HepG2 (cell line): ENCODE data around the gene SFPQ. TPM values are rescaled to one million over a fixed set of nuclear protein-coding genes. Genes with fewer than 3 reads are reported as not detected.

Source experiments
- ATAC-seq: fragments of 200-7000 bp; cut with Tn5 transposase; 3 replicates; pipeline ENCODE4 v1.9.1; 2020; ENCODE audit warnings: mild to moderate bottlenecking, moderate library complexity
- BruUV-seq: library from RNA; stranded (reverse); fragments of 400-500 nt; replicated peaks from 2 replicates; lab custom pipeline; 2021; lab: Mats Ljungman, UMichigan
- CTCF ChIA-PET: fragments of 300-600 bp; formaldehyde crosslinking; extraction: SDS; loops from one replicate; lab custom pipeline; 2021; ENCODE audit warnings: low total read pairs, inconsistent platforms, low intra/inter-chr PET ratio; lab: Yijun Ruan, JAX
- POLR2A ChIA-PET: fragments of 350-600 bp; sonication (Branson Sonifier 250); formaldehyde crosslinking; loops from one replicate; lab custom pipeline; 2020; ENCODE audit warnings: antibody characterized with exemption, inconsistent platforms; lab: Yijun Ruan, JAX
- DNase-seq: peaks from one replicate; pipeline ENCODE4 v3.0.0-alpha.2; 2015; ENCODE audit warnings: low spot score
- FAIRE-seq: peaks from 3 replicates; lab custom pipeline; 2011; peaks lifted over from hg19 to GRCh38; lab: Jason Lieb, UNC
- H2AFZ ChIP-seq: one replicate; pipeline ENCODE4 v1.6.1; 2011; ENCODE audit warnings: low read length, inconsistent platforms
- H3K27ac ChIP-seq: fragments of 300-600 bp; 3 replicates; pipeline ENCODE4 v1.8.0; 2011; ENCODE audit warnings: mixed run types, mild to moderate bottlenecking, mixed read lengths, low read length, inconsistent platforms; ENCODE audit not compliant: insufficient read depth; ENCODE audit errors: extremely low read length
- H3K27me3 ChIP-seq, 2 experiments: fragments of 200-600 bp in 1 of 2; 2 replicates in 1 of 2; 3 replicates in 1 of 2; pipeline versions ENCODE4 v1.6.0 to v1.8.0; 2011; ENCODE audit warnings: low read length in 2 of 2, mild to moderate bottlenecking in 2 of 2, moderate library complexity in 2 of 2, inconsistent platforms in 1 of 2; ENCODE audit not compliant: insufficient read depth in 2 of 2, control insufficient read depth in 1 of 2
- H3K36me3 ChIP-seq, 2 experiments: fragments of 200-600 bp in 1 of 2; replicated peaks in 1 of 2; 2 replicates in 1 of 2; 3 replicates in 1 of 2; pipeline versions ENCODE4 v1.5.1 to v1.8.0; 2011; ENCODE audit warnings: low read length in 2 of 2, inconsistent platforms in 1 of 2; ENCODE audit not compliant: insufficient read depth in 2 of 2, control insufficient read depth in 1 of 2
- H3K4me1 ChIP-seq: 2 replicates; pipeline ENCODE4 v1.5.1; 2012; ENCODE audit warnings: low read length, inconsistent platforms; ENCODE audit not compliant: insufficient read depth
- H3K4me2 ChIP-seq: 2 replicates; pipeline ENCODE4 v1.6.0; 2011; ENCODE audit warnings: low read depth, low read length, inconsistent platforms
- H3K4me3 ChIP-seq, 3 experiments: fragments of 200-600 bp in 1 of 3; sonication (generic), shearing (Covaris generic) in 1 of 3; replicated peaks in 1 of 3; 2 replicates each; pipeline ENCODE4 v1.5.1; 2011 to 2016; ENCODE audit warnings: low read length in 3 of 3, inconsistent platforms in 2 of 3, low read depth in 2 of 3, mild to moderate bottlenecking in 2 of 3, control low read depth in 1 of 3, mixed read lengths in 1 of 3; ENCODE audit not compliant: insufficient read depth in 1 of 3
- H3K79me2 ChIP-seq: one replicate; pipeline ENCODE4 v1.6.1; 2011; ENCODE audit warnings: low read length, inconsistent platforms; ENCODE audit not compliant: insufficient read depth
- H3K9ac ChIP-seq: 2 replicates; pipeline ENCODE4 v1.6.0; 2011; ENCODE audit warnings: mild to moderate bottlenecking, low read depth, low read length, inconsistent platforms; ENCODE audit not compliant: insufficient read depth
- H3K9me3 ChIP-seq: 2 replicates; pipeline ENCODE4 v1.5.1; 2012; ENCODE audit warnings: mild to moderate bottlenecking, low read length
- H4K20me1 ChIP-seq: 2 replicates; pipeline ENCODE4 v1.6.0; 2011; ENCODE audit warnings: inconsistent platforms, mild to moderate bottlenecking, low read length, moderate library complexity; ENCODE audit not compliant: insufficient read depth
- DPF2 ChIP-seq: sonication (generic); formaldehyde crosslinking; IDR thresholded peaks from 2 replicates; pipeline ENCODE4 v1.4.0; 2020; ENCODE audit warnings: mild to moderate bottlenecking, low read depth, missing genetic modification reagents, borderline replicate concordance
- HNRNPL ChIP-seq: fragments of 200-400 bp; formaldehyde crosslinking; IDR thresholded peaks from 2 replicates; pipeline ENCODE4 v1.6.1; 2017; ENCODE audit warnings: mild to moderate bottlenecking, low read depth, low read length
- MTF1 ChIP-seq: sonication (generic); formaldehyde crosslinking; IDR thresholded peaks from 2 replicates; pipeline ENCODE4 v1.5.0; 2020; ENCODE audit warnings: missing genetic modification reagents
- POLR2G ChIP-seq: fragments of 200-400 bp; formaldehyde crosslinking; IDR thresholded peaks from 2 replicates; pipeline ENCODE4 v1.6.1; 2018; ENCODE audit warnings: mild to moderate bottlenecking, low read depth, low read length, moderate library complexity
- ZNF251 ChIP-seq: sonication (generic); formaldehyde crosslinking; IDR thresholded peaks from 2 replicates; pipeline ENCODE4 v1.9.0; 2021; ENCODE audit warnings: mild to moderate bottlenecking, missing genetic modification reagents
- WGBS: methylation state at CpG from one replicate; pipeline ENCODE4 v1.1.6; 2017; ENCODE audit warnings: low lambda C conversion rate; 5-methylcytosine and 5-hydroxymethylcytosine counted together
- in situ Hi-C: cut with HindIII; loops from 2 replicates; pipeline ENCODE4 v1.10.0; 2017; ENCODE audit warnings: low pct_unique_long_range_greater_than_20kb; ENCODE audit not compliant: extremely low pct_ligation_motif_present
- intact Hi-C: fragments of 100-400 bp; cut with micrococcal nuclease; formaldehyde crosslinking; loops from one replicate; pipeline ENCODE4 v1.10.0; 2022; ENCODE audit not compliant: unreplicated experiment
- polyA plus RNA-seq, 8 experiments: library from polyadenylated mRNA; depleted of rRNA in 3 of 8; stranded (reverse) in 7 of 8; unstranded in 1 of 8; fragments of >200 nt; fragmentation: Illumina TruSeq in 4 of 8; extraction: Trizol in 4 of 8; gene quantifications; 2 replicates each; pipeline versions ENCODE4 v1.2.1 to v1.2.3, GENCODE V29; 2011 to 2016; ENCODE audit warnings: low read depth in 4 of 8, missing spikeins in 1 of 8, mixed read lengths in 1 of 8; ENCODE audit not compliant: insufficient read depth in 1 of 8
- total RNA-seq, 5 experiments: library from RNA; depleted of rRNA; stranded (reverse); fragments of >200 nt; fragmentation: Illumina TruSeq; extraction: Trizol; gene quantifications; 2 replicates each; pipeline ENCODE4 v1.2.3, GENCODE V29; 2016; ENCODE audit warnings: low read depth in 1 of 5
- TF ChIP-seq, protein P1 (sequence below): sonication (generic); formaldehyde crosslinking; IDR thresholded peaks from 2 replicates; pipeline ENCODE4 v1.4.0; 2020; ENCODE audit warnings: mild to moderate bottlenecking, low read depth, missing genetic modification reagents
- TF ChIP-seq, protein P2 (sequence below): sonication (generic); formaldehyde crosslinking; IDR thresholded peaks from 2 replicates; pipeline ENCODE4 v1.5.1; 2020; ENCODE audit warnings: missing genetic modification reagents, mild to moderate bottlenecking, borderline replicate concordance

The SFPQ gene
- total and polyA plus RNA-seq, 2 of the 13 experiments (the other 11 are each of a cell fraction or from before 2014, with no cell fraction given) = 101 to 292 TPM

GRCh38 chr1:35211120-35211414 lies 18.1 kb upstream of the SFPQ start (continued):
- TF ChIP-seq, protein P1, sequence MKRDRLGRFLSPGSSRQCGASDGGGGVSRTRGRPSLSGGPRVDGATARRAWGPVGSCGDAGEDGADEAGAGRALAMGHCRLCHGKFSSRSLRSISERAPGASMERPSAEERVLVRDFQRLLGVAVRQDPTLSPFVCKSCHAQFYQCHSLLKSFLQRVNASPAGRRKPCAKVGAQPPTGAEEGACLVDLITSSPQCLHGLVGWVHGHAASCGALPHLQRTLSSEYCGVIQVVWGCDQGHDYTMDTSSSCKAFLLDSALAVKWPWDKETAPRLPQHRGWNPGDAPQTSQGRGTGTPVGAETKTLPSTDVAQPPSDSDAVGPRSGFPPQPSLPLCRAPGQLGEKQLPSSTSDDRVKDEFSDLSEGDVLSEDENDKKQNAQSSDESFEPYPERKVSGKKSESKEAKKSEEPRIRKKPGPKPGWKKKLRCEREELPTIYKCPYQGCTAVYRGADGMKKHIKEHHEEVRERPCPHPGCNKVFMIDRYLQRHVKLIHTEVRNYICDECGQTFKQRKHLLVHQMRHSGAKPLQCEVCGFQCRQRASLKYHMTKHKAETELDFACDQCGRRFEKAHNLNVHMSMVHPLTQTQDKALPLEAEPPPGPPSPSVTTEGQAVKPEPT (CRISPR knock-in tag) = no peak
- TF ChIP-seq POLR2G (no peak), DPF2 (CRISPR knock-in tag) (no peak), ZNF251 (no peak)

GRCh38 chr1:35210321-35211119 lies 17.6 kb upstream of the SFPQ start:
- ATAC-seq (no peak), FAIRE-seq (no peak), DNase-seq (no peak)
- intact Hi-C loops = no loop called here
- Histone ChIP-seq H2AFZ (no peak overlapping the region), H3K9me3 (no peaks in the 10 kb centered on the region), H3K9ac (no peak overlapping the region), H3K36me3 (no peaks in the 10 kb centered on the region), H3K27me3 (no peaks in the 10 kb centered on the region), H4K20me1 (no peaks in the 10 kb centered on the region), H3K4me3 (no peak overlapping the region), H3K4me2 (no peak overlapping the region), H3K79me2 (no peaks in the 10 kb centered on the region), H3K4me1 (no peaks in the 10 kb centered on the region; the same call in 1 of the 2 replicates), H3K27ac (no peak overlapping the region)
- BruUV-seq = no TSS peak
- TF ChIP-seq, protein P2, sequence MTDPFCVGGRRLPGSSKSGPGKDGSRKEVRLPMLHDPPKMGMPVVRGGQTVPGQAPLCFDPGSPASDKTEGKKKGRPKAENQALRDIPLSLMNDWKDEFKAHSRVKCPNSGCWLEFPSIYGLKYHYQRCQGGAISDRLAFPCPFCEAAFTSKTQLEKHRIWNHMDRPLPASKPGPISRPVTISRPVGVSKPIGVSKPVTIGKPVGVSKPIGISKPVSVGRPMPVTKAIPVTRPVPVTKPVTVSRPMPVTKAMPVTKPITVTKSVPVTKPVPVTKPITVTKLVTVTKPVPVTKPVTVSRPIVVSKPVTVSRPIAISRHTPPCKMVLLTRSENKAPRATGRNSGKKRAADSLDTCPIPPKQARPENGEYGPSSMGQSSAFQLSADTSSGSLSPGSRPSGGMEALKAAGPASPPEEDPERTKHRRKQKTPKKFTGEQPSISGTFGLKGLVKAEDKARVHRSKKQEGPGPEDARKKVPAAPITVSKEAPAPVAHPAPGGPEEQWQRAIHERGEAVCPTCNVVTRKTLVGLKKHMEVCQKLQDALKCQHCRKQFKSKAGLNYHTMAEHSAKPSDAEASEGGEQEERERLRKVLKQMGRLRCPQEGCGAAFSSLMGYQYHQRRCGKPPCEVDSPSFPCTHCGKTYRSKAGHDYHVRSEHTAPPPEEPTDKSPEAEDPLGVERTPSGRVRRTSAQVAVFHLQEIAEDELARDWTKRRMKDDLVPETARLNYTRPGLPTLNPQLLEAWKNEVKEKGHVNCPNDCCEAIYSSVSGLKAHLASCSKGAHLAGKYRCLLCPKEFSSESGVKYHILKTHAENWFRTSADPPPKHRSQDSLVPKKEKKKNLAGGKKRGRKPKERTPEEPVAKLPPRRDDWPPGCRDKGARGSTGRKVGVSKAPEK (CRISPR knock-in tag) = no peak
- no peak for TF ChIP-seq MTF1 (CRISPR knock-in tag)
- TF ChIP-seq HNRNPL = no peak
- in situ Hi-C loops = no loop called here
- ChIA-PET POLR2A (no interaction called here), CTCF (no interaction called here)
- WGBS = 60% methylated on average over 12 of the region's 16 CpGs
